Measurements from ENCODE around the gene CR1. TPM values are rescaled to one million over a fixed set of nuclear protein-coding genes. Genes with fewer than 3 reads are reported as not detected.
A peak's percentile ranks its signal among the peaks of the same experiment; 100 is the strongest.

CR1 gene
- total RNA-seq, 1 experiment from 2014 or later = 0.13 TPM

GRCh38 chr1:207454046-207454964 is 41.7 kb upstream of the CR1 start, which contains the start of gene CR2 (continued):
- TF ChIP-seq PRDM15 (CRISPR knock-in tag; IDR thresholded peaks at IDR 0.05) = no peak
- no peak for TF ChIP-seq ATF2 (CRISPR knock-in tag; IDR thresholded peaks at IDR 0.05; ENCODE audit: borderline replicate concordance, low read depth)
- peak; percentile 97 for TF ChIP-seq MAX (CRISPR knock-in tag; IDR thresholded peaks at IDR 0.05)
- TF ChIP-seq ZMAT4 (CRISPR knock-in tag; IDR thresholded peaks at IDR 0.05) = no peak
- TF ChIP-seq ZNF423 (CRISPR knock-in tag; IDR thresholded peaks at IDR 0.05) = 0 out of 2 replicates have a peak, but pooled peaks have one; percentile 59
- no peak for TF ChIP-seq TCF7 (CRISPR knock-in tag; IDR thresholded peaks at IDR 0.05; ENCODE audit: low read depth)
- TF ChIP-seq IRF1 (CRISPR knock-in tag; IDR thresholded peaks at IDR 0.05) = no peak
- no peak for TF ChIP-seq CBFB (CRISPR knock-in tag; IDR thresholded peaks at IDR 0.05; ENCODE audit: low read depth)
- TF ChIP-seq GABPB1 (CRISPR knock-in tag; IDR thresholded peaks at IDR 0.05) = no peak
- no peak for TF ChIP-seq CREM (CRISPR knock-in tag; IDR thresholded peaks at IDR 0.05)
- peak; percentile 57; the same call in 1 of the 2 replicates for TF ChIP-seq ETV6 (CRISPR knock-in tag; IDR thresholded peaks at IDR 0.05)
- peak; percentile 41; the same call in 1 of the 2 replicates for TF ChIP-seq FOXP4 (CRISPR knock-in tag; IDR thresholded peaks at IDR 0.05)
- TF ChIP-seq CDX4 (CRISPR knock-in tag; IDR thresholded peaks at IDR 0.05; ENCODE audit: borderline replicate concordance) = no peak
- TF ChIP-seq ZNF396 (CRISPR knock-in tag; IDR thresholded peaks at IDR 0.05; ENCODE audit: borderline replicate concordance) = no peak
- TF ChIP-seq AR (CRISPR knock-in tag; IDR thresholded peaks at IDR 0.05) = no peak
- TF ChIP-seq ZBTB43 (CRISPR knock-in tag; IDR thresholded peaks at IDR 0.05) = peak; percentile 85; the same call in 1 of the 2 replicates
- TF ChIP-seq JUN (CRISPR knock-in tag; IDR thresholded peaks at IDR 0.05) = no peak
- 0 out of 2 replicates have a peak, but pooled peaks have one; percentile 38 for TF ChIP-seq ZNF281 (CRISPR knock-in tag; IDR thresholded peaks at IDR 0.05)
- TF ChIP-seq ZNF317 (CRISPR knock-in tag; IDR thresholded peaks at IDR 0.05; ENCODE audit: borderline replicate concordance, low read depth) = peak; percentile 43; the same call in 1 of the 2 replicates
- no peak for TF ChIP-seq NR3C1 (CRISPR knock-in tag; conservative IDR thresholded peaks at IDR 0.05; ENCODE audit: low read depth)

Measured in WTC11 (cell line).